Activated CD8-positive, alpha-beta memory T cell treated with anti-CD3 and anti-CD28 coated beads, Interleukin-2, amount 50 U/mL, for 1 hour (primary cell): ENCODE data around the gene SMIM20.
A peak's percentile ranks its signal among the peaks of the same experiment; 100 is the strongest.
"Not testable (repeated sequence)": the region's sequence is repeated elsewhere in the genome, so short reads cannot be mapped to it uniquely, and the experiment has no call there.

Experiments used
- DNase-seq: peaks from one replicate; pipeline ENCODE4 v3.0.0-alpha.2; 2020; ENCODE audit errors: extremely low read depth

Gene SMIM20

GRCh38 chr4:25913851-25914669 is at the start of gene SMIM20:
TSS of gene SMIM20 (plus strand) at chr4:25914220. CDS start at chr4:25914314, 94 bp downstream.
- peak; percentile 61 for DNase-seq

- DNase-seq, result no peak
Observed at GRCh38 chr4:25865586-25865985, 48.4 kb upstream of the SMIM20 start.

- DNase-seq, result not testable (repeated sequence)
Observed at GRCh38 chr4:25866401-25866800, 47.6 kb upstream of the SMIM20 start.

DNA sequence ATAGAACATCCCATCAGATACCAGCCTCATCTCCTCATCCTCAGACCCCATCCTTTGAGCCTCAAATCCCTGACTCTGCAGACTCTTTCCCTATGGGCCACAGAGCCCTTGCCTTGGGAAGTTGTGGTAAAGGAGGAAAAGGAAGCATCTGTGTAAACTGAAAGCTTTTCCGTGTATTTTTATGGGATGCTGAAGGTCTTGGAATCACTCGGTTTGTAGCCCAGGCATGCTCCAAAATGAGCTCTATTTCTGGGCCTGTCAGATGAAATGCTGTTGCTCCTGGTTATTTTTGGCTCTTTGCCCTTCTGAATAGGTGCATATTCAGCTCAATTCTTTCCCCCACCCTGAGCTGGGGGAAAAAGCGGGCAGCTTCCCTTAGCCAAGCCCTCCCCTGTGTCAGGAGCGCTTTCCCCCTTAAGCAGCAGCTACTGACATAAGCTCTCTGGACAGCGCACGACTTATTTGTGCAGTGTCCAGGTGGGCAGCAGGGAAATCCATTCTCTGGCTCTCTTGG is 46.2 kb upstream of the SMIM20 start:
- DNase-seq, result no peak

GRCh38 chr4:25870081-25870480 is 43.9 kb upstream of the SMIM20 start:
- DNase-seq, result no peak

GRCh38 chr4:25872851-25873631 is 41.0 kb upstream of the SMIM20 start:
- DNase-seq, result no peak

DNA sequence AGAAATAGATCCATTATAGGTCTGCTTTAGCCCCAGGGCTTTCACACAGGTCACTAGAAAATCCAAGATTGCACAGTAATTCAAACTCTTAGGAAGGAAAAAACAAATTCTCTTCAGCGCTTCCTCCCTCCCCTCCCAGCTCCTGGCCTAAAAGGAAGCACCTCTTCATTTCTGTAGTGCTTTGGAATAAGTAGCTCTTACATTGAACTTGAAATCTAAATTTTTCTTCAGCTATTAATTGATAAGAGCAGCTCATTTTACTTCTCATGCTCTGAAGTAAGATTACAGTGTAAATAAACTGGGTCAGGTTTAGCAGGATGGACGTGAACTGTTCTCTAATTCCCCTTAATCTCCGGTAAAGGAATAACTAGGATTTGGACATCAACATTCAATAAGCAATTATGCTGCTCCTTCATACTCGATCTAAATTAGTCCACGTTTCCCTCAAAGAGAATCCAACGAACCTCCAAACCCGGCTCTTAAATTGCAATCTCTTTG is 40.3 kb upstream of the SMIM20 start:
- no peak for DNase-seq

DNA sequence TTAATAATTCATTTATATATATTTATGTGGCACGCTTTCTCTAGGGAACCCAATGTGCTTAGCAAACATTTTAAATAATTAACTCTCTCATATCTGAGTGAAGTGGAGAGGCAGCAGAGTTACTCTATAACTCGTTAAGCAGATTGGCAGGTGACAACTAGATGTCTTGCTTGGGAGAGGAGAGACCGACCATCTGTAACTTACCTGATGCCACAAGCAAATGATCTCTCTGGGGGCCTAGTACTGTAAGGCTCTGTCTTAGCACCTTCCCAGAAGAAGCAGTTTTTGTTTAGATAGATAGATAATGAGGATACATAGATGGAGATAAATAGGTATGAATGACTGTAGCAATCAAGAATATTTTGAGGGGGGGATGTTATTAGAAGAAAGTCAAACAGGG is 39.4 kb upstream of the SMIM20 start:
- no peak for DNase-seq

DNA sequence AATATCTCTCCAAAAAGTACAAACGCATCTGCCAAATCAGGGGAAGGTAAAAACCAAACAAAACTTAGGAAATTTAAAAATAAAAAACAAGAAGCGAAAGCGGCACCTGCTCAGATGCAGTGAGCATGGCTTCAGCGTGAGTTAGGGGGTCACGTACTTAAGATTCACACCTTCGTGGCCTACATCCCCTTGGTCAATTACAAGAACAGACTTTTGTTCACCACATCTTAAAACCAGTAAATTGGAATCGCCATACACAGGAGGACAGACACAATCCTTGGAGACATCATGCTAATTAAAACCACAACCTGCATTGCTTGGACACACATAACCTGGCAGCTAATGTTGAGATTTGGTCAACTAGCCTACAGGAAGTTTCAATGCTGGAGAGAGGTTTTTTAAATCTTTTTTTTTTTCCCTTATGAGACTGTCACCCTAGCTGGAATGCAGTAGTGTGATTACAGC is 38.7 kb upstream of the SMIM20 start:
- DNase-seq, result no peak

- DNase-seq, result no peak
Observed at GRCh38 chr4:25878676-25879075, 35.3 kb upstream of the SMIM20 start.

GRCh38 chr4:25879091-25879584 is 34.9 kb upstream of the SMIM20 start:
- no peak for DNase-seq

DNA sequence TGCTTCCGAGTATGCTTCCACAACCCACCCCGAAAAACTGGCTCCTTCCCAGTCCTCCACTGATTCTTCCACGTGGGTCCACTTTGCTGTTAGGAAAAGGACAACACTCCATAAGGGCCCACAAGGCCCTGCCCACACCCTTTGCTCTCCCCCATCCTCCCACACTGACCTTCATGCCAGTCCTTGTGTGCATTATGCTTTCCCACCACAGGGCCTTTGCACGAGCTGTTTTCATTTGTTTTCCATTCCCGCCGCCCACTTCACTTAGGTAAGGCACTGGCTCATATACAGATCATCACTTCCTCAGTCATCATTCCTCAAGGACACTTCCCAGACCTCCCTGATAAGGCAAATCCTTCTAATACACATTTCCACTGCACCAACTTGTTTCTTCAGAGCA is 34.4 kb upstream of the SMIM20 start:
- no peak for DNase-seq

DNA sequence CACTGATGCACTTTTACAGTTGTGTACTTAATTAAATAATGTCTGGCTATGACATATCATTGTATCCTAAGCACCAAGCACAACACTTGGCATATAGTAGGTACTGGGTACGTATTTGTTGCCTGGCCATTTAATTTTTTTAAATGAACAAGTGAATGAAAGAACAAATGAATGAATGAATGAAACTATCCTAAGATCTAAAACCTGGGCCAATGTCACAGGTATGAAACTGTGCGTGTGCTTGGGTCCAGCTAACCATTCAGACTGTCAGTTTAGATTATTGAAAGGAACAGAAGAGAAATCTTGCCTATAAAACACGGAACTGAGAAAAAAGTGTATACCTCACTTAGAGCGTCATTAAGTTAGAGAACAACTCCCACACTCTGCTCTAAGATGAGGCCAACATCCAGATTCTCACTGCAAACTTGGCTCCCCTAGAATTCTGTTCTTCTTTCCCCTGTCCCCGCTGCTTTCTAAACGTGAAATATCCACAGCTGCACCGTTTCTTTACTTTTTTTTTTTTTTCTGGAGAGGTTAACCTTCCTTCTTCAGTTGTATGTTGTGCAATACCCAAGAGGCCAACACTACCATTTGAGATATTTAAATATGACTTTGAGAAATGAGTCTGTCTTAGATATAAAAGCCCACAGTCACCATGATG is 33.9 kb upstream of the SMIM20 start:
- DNase-seq, result no peak

GRCh38 chr4:25881193-25881592 is 32.8 kb upstream of the SMIM20 start:
- no peak for DNase-seq

DNA sequence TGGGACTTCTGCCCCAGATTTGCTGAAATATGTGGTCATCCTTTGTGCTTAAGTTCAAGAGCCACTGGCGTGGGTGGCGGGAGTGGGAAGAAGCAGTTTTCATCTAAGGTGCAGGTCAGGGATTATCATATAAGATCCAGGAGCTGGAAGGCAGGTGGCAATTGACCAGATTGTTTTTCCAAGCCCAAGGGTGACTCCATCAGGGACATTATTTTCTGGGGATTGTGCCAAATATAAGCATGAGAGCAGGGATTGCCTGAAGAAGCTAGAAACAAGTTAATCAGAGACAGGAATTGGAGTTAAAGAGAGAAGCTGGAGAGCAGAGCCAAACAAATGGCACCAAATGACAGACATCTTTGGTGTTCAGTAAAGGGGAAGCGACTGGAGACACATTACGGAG is 31.8 kb upstream of the SMIM20 start:
- no peak for DNase-seq

- DNase-seq, result no peak
Observed at GRCh38 chr4:25883565-25883964, 30.5 kb upstream of the SMIM20 start.

GRCh38 chr4:25884031-25884782 is 29.8 kb upstream of the SMIM20 start:
- no peak for DNase-seq

DNA sequence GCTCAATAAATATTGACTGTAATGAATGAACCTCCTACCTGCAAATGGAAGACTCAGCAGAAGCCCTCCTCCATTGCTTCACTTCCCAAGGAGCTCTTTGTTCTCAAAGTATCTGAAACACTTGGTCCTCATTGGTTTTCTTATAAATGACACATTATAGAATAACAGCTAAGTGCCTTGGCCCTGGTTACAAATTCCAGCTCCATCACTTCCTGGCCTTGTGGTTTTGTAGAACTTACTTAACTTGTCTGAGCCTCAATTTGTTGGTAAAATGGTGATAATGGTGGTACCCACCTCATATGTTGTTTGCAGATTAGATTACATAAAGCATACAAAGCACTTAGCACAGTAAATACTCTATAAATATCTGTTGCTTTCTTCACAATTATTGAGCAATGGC is 25.2 kb upstream of the SMIM20 start:
- no peak for DNase-seq

DNA sequence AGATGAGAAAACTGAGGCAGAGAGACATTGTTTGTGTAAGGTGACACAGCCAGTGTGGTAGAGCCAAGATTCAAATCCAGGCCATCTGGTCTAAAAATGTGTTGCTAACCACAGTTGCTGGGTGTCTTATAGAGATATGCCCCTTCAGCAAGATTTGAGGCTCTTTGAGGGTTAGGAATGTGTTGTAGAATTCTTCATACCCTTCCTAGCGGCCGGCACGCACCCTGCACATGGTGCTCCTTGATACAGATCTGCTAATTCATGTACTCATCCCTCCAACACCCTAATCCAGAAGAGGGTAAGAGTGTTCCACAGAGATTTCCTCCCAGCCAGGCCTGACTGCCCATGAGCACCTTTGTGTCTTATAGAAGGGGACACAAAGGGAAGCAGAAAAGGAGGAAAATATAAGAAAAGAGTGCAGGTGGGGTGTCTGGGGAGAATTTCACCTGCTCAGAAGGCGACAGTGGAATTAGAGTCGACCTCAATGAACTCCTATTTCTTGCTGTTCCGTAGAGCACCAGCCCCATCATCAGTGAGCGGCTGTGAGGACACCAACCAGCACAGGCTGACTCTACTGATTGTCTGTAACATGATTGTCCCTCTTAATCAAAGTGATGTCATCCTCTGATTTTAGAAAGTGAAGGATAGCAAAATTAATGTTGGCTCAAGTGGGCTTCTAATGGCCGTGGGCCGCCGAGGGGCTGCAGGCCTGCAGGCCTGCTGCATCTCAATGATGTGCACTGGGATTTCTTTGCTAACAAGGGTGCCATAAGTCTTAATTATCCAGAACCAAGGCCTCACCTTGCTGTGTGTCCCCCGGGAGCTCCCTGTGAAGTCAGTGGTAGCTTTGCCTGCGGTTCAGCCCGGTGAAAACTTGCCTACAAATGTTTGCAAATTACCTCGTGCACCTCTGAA is 24.2 kb upstream of the SMIM20 start:
- DNase-seq, result no peak
